Frontal cortex (tissue), 4 donors: ENCODE measurements around the gene FAM83G. TPM values are rescaled to one million over a fixed set of nuclear protein-coding genes. Genes with fewer than 3 reads are reported as not detected.
"Not testable (repeated sequence)": the region's sequence is repeated elsewhere in the genome, so short reads cannot be mapped to it uniquely, and the experiment has no call there.

ENCODE experiments used
- DNase-seq, 2 donors: peaks; one replicate each; pipeline ENCODE4 v3.0.0; 2012; ENCODE audit warnings: low spot score in 2 of 2
- FAIRE-seq: peaks from 2 replicates; lab custom pipeline; 2012; peaks lifted over from hg19 to GRCh38; lab: Jason Lieb, UNC
- total RNA-seq: library from RNA; depleted of rRNA; stranded (reverse); fragments of >200 nt; gene quantifications from one replicate; pipeline ENCODE4 v1.2.3, GENCODE V29; 2014
- donor health status: control.
- donor health status: control.
- donor health status: control.

The FAM83G gene, protein sequence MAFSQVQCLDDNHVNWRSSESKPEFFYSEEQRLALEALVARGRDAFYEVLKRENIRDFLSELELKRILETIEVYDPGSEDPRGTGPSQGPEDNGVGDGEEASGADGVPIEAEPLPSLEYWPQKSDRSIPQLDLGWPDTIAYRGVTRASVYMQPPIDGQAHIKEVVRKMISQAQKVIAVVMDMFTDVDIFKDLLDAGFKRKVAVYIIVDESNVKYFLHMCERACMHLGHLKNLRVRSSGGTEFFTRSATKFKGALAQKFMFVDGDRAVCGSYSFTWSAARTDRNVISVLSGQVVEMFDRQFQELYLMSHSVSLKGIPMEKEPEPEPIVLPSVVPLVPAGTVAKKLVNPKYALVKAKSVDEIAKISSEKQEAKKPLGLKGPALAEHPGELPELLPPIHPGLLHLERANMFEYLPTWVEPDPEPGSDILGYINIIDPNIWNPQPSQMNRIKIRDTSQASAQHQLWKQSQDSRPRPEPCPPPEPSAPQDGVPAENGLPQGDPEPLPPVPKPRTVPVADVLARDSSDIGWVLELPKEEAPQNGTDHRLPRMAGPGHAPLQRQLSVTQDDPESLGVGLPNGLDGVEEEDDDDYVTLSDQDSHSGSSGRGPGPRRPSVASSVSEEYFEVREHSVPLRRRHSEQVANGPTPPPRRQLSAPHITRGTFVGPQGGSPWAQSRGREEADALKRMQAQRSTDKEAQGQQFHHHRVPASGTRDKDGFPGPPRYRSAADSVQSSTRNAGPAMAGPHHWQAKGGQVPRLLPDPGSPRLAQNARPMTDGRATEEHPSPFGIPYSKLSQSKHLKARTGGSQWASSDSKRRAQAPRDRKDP
- total RNA-seq = 0.41 TPM

DNA sequence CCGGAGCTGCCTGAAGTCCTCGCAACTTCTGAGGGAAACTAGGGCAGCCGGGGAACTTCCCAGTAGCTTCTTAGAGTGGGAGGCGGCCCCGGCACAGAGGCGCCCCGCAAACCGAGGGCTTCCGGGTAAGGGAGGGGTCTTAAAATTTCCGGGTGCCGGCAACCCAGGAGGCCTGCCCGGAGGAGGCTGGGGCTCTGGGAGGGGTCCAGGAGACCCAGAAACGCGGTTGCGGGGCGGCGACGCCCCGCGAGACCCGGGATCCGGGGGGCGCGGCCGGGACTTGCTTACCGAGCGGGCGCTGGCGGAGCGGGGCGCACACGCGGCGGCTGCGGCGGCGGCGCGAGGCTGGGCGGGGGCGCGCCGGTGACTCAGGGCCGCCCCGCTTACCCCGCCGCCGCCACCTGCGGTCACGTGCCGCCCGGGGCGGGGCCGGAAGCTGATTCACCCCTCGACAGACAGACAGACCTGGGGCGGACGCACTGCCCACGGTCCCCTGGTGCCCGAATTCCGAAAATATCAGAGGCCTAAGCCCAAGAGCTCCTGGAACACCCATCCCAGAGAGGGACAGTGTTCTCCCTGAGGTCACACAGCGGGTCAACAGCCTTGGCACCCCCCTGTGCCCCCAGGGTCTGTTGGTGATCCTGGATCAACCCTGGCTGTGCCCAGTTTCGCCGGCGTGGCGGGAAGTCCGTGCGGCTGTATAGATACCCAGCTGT is at the start of gene FAM83G:
Gene FAM83G, minus strand, starts transcription at position 344 of the 716 bp plus-strand sequence. CDS start 723 bp downstream, outside the sequence.
- peak in 1 of 2 donors; percentile 85 for DNase-seq

DNA sequence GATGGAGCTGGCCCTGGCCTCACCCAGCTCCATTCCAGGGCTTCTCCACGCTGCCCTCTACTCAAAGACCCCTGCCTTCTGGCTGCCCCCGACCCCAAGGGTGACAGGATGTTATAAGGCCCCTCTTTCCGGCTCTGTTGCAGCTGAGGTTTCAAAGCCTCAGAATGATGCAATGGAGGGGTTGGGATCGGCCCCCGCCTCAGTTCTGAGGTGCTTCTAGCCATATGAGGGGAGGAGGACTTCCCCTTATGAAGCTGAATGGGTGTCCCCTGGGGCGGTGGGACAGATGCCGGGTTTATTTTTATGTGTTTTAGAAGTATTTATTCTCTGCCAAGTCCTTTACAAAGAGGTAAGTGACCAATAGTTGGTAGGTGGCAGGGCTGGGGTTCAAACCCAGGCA is 44.3 kb upstream of the FAM83G start:
- FAIRE-seq = not testable (repeated sequence)

More for the DNA sequence above, at the start of gene FAM83G:
- no peak for FAIRE-seq

DNA sequence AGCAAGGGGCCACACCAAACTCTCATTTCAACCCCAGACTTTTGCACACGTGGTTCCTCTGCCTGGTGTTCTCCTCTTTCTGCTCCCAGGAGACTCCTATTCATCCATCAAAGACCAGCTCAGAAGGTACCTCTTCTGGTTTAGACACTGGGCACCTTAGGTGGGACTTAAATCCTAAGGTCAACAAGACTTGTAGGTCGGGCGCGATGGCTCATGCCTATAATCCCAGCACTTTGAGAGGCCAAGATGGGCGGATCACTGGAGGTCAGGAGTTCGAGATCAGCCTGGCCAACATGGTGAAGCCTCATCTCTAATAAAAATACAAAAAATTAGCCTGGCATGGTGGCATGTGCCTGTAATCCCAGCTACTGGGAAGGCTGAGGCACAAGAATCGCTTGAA is 42.9 kb upstream of the FAM83G start:
- DNase-seq, FAIRE-seq: not testable (repeated sequence)

More for the DNA sequence above, 44.3 kb upstream of the FAM83G start:
- not testable (repeated sequence) for DNase-seq

DNA sequence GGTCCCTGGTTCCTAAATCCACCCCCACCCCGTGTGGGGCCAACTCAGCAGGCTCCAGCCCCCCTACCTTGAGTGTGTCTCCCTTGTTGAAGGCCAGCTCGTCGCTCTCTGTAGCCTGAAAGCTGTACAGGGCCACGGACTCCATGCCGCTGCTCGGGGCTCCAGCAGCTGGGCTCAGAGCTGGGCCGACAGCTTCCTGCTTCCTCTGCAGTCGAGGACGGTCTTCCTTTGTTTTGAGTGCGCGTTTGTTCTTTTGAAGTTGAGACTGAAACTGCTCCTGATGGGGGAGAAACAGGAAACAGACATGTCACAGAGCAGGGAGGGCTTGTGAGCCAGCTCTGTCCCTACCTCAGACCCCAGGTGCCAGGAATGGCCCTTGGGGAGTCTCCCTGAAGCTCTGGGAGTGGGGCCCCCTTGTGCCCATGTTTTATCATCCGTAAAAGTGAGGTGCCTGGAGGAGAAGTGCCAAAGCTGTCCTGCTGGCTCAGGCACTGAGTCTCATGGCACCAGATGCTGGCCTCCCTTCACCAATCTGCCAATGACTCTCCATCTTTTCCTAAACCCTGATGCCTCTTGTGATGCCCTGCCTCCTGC is 42.3 kb upstream of the FAM83G start, which contains the start of gene GRAP:
Gene GRAP, minus strand, starts transcription at position 176 of the 594 bp plus-strand sequence. Its CDS starts 31 bp downstream, at position 145.
- FAIRE-seq, DNase-seq: not testable (repeated sequence)

DNA sequence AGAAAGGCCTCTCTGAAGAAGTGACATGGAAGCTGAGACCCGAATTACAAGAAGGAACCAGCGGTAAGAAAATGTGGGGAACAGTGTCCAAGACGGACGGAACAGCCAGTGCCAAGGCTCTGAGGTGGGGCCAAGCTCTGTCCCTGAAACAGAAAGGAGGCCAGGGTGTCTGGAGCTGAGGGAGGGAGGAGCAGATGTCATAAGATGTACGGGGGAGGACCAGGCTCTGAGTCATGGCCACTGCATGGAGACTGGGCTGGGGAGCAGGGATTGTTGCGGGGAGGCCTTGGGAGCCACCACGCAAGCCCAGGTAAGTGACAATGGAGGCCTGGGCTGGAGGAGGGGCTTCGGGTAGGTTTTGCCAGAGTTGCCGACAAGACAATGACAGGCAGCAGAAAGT is 40.1 kb upstream of the FAM83G start:
- DNase-seq, FAIRE-seq: not testable (repeated sequence)

DNA sequence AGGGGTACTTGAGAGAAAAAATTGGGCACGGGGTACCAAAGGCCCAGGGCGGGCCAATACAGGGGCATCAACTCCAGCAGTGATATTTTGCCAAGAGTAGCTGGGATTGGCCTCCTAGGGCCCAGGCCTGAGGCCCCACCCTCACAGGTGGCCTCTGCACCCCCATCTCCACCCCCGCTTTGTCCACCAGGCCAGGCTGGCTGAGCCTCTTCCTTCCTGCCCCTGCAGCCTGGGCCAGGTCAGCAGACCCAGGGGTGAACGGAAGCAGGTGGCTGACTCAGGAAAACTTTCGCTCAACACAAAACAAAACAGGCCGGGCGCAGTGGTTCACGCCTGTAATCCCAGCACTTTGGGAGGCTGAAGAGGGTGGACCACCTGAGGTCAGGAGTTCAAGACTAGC is 38.5 kb upstream of the FAM83G start:
- FAIRE-seq, DNase-seq: not testable (repeated sequence)

DNA sequence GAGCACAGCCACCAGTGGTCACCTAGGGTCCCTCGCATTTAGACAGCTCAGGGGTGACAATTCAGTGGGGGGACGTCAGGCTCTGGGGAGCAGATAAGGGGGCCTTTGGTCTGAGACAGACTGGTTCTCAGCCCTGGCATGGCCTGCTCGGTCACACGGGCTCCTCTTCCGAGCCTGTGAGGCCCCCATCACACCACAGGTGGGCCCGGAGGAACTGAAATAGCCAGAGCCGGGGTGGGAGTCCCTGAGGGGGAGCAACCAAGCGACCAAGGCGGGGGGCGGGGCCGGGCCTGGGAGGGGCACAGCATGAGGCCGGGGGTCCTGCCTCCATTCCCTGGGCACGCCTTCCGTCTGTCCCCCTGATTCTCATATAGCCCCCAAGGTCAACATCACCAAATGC is 37.8 kb upstream of the FAM83G start:
- FAIRE-seq, DNase-seq: not testable (repeated sequence)

DNA sequence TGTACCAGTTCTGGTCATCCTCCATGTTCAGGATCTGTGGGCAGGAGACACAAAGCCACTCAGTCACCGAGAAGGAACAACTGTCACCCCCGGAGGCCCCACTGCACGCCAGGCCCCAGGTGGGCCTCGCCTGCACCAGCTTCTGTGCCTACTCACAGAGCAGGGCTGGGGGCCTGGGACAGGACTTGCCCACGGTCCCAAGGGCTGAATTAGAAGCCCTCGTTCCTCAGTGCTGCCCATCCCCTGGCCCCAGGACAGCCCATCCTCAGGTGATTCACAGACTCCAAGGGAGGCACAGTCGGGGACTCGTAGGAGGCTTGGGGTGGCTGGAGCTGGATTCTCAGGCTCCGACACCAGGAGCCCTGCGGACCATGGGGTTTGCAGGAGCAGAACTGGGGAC is 37.3 kb upstream of the FAM83G start:
- DNase-seq, FAIRE-seq: not testable (repeated sequence)

DNA sequence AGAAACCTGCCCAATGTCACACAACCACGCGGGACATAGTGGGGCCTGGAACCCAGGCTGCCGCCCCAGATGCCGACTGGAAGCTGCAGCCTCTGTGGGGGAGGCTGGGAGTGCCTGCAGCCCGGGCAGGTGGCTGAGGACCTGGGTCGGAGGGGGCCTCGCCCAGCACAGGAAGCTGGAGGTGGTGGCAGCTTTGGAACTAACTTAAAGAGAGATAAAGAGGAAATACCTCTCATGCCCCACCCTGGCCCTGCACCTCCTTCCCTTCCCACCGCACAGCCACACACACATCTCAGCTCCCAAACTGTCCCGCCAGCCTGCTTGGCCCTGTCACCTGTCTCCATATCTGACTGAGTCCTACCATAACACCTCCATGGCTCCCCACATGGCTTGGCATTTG is 35.8 kb upstream of the FAM83G start:
- not testable (repeated sequence) for DNase-seq, FAIRE-seq

DNA sequence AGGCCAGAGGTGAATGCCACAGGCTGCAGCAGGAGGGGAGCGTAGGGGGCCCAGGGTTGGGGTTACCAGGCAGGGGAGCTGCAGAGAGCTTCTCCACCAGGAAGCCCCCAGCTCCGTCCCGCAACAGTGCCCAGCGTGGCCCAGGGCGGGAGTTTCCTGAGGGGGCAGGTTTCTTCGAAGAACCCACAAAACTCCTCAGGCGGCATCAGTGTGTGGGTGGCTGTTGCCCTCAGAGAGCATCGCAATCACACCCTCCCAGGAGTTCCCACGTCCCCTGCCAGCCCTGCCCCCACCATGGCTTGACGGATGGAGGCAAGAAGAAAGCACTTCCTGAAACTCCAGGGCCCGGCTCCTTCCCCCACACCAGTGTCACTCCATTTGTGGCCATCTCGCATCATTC is 34.2 kb upstream of the FAM83G start:
- not testable (repeated sequence) for DNase-seq, FAIRE-seq

DNA sequence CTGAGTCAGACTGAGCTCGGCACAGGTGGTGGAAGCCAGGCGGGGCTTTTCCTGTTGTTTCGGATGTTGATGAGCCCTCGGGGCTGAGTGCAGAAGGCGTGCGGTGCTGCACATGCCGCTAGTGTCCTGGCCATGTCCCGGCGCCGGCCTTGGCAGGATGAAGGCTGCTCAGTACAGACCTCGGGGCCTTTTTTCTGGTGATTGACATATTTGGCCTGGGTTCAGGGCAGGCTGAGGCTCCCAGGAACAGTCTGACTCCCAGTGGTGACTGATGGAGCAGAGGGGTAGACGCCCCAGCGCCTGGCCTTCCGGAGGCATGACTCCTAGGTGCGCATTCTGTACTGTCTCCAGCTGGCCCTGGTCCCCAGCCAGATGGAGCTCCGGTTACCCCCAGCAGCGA is 33.4 kb upstream of the FAM83G start:
- DNase-seq, FAIRE-seq: not testable (repeated sequence)

DNA sequence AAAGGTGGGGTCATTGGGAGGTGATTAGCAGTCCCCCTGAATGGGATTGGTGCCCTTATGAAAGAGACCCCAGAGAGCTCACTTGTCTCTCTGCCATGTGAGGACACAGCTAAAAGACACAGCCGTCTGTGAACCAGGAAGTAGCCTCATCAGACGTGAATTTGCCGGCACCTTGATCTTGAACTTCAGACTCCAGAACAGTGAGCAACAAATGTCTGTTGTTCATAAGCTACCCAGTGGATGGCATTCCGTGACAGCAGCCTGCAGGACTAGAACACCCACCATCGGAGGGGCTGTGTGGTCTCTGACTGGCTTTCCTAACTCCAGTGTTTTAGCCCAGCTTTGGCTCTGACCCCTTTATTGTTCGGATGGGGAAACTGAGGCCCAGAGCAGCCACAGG is 33.0 kb upstream of the FAM83G start:
- not testable (repeated sequence) for DNase-seq, FAIRE-seq

DNA sequence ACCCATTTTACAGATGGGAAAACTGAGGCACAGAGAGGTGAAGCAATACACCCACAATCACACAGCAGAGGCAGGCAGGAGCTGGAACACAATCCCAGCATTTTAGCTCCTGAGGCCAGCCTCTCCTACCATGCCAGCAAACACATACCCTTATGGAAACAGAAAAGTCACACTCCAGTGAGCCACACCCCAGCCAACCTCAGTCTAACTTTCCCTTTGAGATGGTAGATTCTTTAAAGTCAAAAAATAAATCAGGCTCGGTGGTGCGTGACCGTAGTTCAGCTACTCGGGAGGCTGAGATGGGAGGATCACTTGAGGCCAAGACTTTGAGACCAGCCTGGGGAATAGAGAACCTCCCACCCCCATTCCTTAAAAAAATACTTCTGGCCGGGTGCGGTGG is 31.6 kb upstream of the FAM83G start:
- not testable (repeated sequence) for FAIRE-seq, DNase-seq

DNA sequence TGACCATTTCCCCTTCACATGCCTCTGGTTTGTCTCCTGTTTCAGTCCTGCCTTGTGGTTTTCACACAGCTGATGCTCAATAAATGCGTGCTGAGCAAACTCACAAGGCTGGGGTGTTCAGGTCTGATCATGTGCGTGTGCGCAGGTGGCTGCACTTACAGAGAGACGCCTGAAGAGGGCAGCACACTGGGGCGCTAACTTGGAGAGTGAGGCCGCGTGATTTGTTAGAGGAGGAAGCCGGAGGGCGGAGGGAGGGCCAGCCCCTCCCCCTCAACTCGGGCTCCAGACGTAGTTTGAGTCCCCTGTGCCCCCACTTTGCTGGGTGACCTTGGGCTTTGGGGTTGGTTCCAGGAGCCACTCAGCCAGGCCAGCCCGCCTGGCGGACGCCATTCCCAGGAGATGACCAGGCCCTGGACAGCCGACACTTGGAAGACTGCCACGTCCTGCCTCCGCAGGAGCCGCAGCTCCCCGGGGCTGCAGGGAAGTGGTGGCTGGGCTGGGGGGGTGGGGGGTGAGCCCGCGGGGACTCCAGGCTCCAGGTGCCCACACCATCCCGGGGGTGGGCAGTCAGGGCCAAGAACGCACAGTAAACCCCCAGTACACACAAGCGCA is 27.9 kb upstream of the FAM83G start:
- DNase-seq, FAIRE-seq: not testable (repeated sequence)

DNA sequence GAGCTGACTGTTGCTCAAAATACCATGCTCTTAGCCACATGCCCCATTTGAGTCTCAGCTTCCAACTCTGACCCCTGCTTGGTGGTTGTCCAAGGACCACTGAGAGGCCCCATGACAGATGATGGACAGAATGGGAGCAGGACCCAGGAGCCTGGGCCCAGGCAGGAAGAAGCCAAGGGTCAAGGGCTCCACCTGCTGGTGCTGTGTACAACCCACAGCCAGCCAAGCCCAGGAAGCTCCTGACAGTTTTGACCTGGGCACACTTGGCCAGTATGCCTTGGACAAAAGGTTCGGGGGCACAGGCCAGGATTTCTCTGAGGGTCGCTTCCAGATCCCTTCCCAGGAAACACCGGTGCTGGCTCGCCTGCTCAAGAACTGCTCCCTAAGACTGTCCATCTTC is 27.2 kb upstream of the FAM83G start:
- not testable (repeated sequence) for FAIRE-seq, DNase-seq

DNA sequence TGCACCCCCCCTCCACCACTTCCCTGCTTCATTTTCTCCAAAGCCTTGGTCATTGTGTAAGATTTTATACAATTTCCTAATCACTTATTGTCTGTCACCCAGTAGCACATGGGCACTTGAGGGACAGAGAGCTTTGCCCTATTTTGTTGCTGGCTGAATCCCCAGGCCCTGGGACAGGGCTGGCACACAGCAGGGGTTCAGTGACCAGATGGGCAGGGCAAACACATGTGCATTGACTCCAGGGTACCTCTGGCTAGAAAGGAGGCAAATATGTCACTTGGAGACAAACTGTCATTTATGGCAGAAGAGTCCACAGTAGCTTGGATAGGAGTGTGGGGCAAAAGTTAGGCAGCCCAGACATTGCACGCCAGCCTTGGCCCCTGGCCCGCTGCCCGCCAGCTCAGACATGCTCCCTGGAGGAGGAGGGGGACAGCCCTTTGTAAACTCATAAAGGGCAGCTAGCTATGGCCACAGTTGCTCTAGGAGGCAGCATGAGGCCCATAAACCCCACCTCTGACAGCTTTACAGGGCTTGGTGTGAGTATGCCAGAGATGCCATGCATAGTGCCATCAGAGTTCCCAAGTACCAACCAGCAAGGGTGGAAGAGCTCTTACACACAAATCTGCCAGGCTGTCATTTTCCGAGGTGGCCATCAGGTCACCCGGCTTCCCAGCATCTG is 26.3 kb upstream of the FAM83G start:
- not testable (repeated sequence) for DNase-seq, FAIRE-seq

DNA sequence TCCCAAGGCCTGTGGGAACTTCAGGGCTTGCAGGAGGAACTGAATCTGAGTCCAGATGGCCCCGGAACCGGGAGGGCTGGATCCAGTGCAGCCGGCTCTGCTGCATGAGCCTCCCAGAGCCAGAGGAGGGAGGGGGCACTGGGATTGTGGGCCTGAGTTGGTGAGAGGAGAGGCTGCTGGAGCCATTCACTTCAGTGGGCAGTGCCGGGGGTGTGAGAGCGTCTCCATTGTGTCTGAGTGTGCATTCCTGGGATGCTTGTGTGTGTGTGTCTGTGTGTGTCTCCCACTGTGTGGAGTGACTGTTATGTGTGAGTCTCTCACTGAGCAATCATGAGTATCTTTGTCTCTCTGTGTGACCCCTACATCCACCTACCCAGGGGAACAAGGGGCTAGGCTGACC is 25.2 kb upstream of the FAM83G start:
- DNase-seq, FAIRE-seq: not testable (repeated sequence)

DNA sequence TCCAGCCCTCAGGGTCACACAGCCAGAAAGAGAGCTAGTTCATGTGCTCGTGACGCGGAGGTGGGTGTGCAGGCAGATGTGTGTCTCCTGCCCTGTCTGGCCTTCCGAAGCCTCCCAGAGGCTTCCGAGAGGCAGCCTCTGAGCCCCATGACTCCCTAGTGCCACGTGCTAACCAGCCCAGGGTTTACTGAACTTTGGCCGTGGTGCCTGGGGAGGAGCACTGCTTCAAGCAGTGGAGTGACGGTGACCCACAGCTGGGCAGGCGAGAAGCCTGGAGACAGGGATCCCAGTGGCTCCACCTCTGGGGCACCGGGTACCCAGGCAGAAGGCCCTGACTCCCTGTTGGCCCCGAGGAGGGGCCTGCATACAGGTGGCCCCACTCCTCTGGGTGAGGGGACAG is 24.1 kb upstream of the FAM83G start:
- not testable (repeated sequence) for DNase-seq, FAIRE-seq
